ENCODE measurements around the gene WDTC1. TPM values are rescaled to one million over a fixed set of nuclear protein-coding genes. Genes with fewer than 3 reads are reported as not detected.

Gene WDTC1
- polyA plus RNA-seq, 1 donor: 30.6 TPM

GRCh38 chr1:27353166-27353565, 118.7 kb downstream of the WDTC1 start:
- Histone ChIP-seq H3K9me3 (ENCODE audit: control insufficient read depth, low read depth, low read length) (peaks cover 13% of the 10 kb centered on the region), H3K27me3 (ENCODE audit: control insufficient read depth, insufficient read depth, low read length) (peaks cover 25% of the 10 kb centered on the region), H3K4me3 (ENCODE audit: low read length) (no peak overlapping the region), H3K27ac (ENCODE audit: low read length) (no peak overlapping the region), H3K36me3 (ENCODE audit: control insufficient read depth, insufficient read depth, low read length) (no peaks in the 10 kb centered on the region), H3K4me1 (ENCODE audit: control insufficient read depth, insufficient read depth, low read length) (peaks cover 30% of the 10 kb centered on the region)
- WGBS (ENCODE audit: insufficient coverage, low lambda C conversion rate): no CpG with 5 or more reads among the region's 13 CpGs
- no peak for DNase-seq

- H3K4me1 ChIP-seq (ENCODE audit: control insufficient read depth, insufficient read depth, low read length): peaks cover 30% of the 10 kb centered on the region
- H3K4me3 ChIP-seq (ENCODE audit: low read length): no peak overlapping the region
- H3K27ac ChIP-seq (ENCODE audit: low read length): no peak overlapping the region
- no peaks in the 10 kb centered on the region for H3K36me3 ChIP-seq (ENCODE audit: control insufficient read depth, insufficient read depth, low read length)
- H3K9me3 ChIP-seq (ENCODE audit: control insufficient read depth, low read depth, low read length): peaks cover 13% of the 10 kb centered on the region
- DNase-seq: no peak
- no CpG with 5 or more reads among the region's 3 CpGs for WGBS (ENCODE audit: insufficient coverage, low lambda C conversion rate)
- H3K27me3 ChIP-seq (ENCODE audit: control insufficient read depth, insufficient read depth, low read length): peaks cover 29% of the 10 kb centered on the region
Observed at GRCh38 chr1:27353629-27354028, 119.2 kb downstream of the WDTC1 start.

DNA sequence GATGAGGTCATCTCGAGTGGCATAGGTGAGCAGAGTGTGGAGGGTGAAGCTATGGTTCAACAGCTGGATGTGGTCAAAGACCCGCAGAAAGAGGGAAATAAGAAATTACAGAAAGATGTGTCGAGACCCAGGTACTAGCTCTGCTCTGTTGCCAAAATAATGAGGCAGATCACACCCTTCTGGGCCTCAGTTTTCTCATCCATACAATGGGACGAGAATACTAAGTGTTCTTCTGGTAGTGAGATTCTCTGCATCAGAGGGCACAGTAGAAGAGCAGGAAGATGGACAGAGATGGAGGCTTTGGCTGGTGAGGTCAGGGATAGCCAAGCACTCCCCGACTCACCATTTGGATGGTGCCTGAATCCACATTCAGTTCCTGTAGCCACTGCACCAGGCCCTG, 121.3 kb downstream of the WDTC1 start:
- Histone ChIP-seq H3K4me3 (ENCODE audit: low read length) (no peak overlapping the region), H3K9me3 (ENCODE audit: control insufficient read depth, low read depth, low read length) (peaks cover 8% of the 10 kb centered on the region), H3K36me3 (ENCODE audit: control insufficient read depth, insufficient read depth, low read length) (no peaks in the 10 kb centered on the region), H3K27me3 (ENCODE audit: control insufficient read depth, insufficient read depth, low read length) (peaks cover 31% of the 10 kb centered on the region), H3K27ac (ENCODE audit: low read length) (no peak overlapping the region), H3K4me1 (ENCODE audit: control insufficient read depth, insufficient read depth, low read length) (peaks cover 26% of the 10 kb centered on the region)
- 100% methylated on average over 1 of the region's 5 CpGs for WGBS (ENCODE audit: insufficient coverage, low lambda C conversion rate)
- no peak for DNase-seq

DNA sequence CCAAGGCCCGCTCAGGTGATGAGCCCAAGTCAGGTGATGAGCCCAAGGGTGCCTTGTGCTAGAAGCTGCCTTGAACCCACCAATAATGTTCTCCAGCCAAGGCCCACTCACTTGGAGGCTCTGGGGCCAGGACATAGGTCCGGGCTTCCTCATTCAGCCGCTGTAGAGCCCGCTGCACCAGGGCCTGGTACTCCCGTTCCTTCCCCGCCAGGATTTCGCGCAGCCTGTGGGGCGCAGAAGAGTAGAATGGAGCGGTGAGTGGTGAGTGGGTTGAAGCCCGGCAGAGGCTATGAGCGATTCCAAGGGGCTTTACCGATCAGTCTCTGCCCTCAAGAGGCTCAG, 121.8 kb downstream of the WDTC1 start:
- Histone ChIP-seq H3K27ac (ENCODE audit: low read length) (no peak overlapping the region), H3K4me1 (ENCODE audit: control insufficient read depth, insufficient read depth, low read length) (peaks cover 20% of the 10 kb centered on the region), H3K27me3 (ENCODE audit: control insufficient read depth, insufficient read depth, low read length) (peaks cover 31% of the 10 kb centered on the region), H3K36me3 (ENCODE audit: control insufficient read depth, insufficient read depth, low read length) (no peaks in the 10 kb centered on the region), H3K9me3 (ENCODE audit: control insufficient read depth, low read depth, low read length) (peaks cover 7% of the 10 kb centered on the region), H3K4me3 (ENCODE audit: low read length) (no peak overlapping the region)
- no CpG with 5 or more reads among the region's 13 CpGs for WGBS (ENCODE audit: insufficient coverage, low lambda C conversion rate)
- DNase-seq: no peak

DNA sequence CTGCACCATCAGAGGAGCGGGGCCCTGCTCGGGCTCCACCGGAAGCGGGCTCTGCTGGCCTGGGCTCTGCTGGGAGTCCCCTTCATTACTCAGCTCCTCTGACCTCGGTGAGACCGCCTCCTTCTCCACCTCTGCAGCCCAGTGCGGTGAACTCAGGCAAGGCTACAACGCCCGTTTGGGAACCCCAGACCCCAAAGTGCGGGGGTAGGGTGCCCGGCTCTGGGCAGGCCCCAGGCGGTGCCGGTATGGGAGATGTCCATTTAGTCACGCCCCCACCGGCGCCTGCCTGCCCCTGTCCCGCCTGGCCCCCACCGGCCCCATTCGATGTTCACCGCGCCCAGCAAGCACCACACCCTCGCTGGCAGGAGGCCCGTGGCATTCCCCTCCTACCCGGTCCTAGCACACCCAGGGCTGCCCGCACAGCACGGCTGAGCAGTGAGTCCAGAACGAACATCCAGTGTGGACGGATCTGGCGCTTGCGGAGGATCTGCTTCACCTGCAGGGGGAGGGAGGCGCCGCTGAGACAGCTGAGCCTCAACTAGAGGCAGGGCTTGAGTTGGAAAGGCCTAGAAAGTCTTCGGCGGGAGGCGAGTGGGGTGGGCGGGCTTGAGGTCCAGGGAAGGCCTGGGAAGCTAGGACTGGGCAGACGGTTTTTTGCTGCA, 122.3 kb downstream of the WDTC1 start:
- WGBS (ENCODE audit: insufficient coverage, low lambda C conversion rate): no CpG with 5 or more reads among the region's 37 CpGs
- H3K9me3 ChIP-seq (ENCODE audit: control insufficient read depth, low read depth, low read length): peaks cover 7% of the 10 kb centered on the region
- H3K36me3 ChIP-seq (ENCODE audit: control insufficient read depth, insufficient read depth, low read length): no peaks in the 10 kb centered on the region
- H3K4me3 ChIP-seq (ENCODE audit: low read length): peak overlapping the region; percentile 35
- H3K4me1 ChIP-seq (ENCODE audit: control insufficient read depth, insufficient read depth, low read length): peaks cover 16% of the 10 kb centered on the region
- DNase-seq: no peak
- peaks cover 31% of the 10 kb centered on the region for H3K27me3 ChIP-seq (ENCODE audit: control insufficient read depth, insufficient read depth, low read length)
- no peak overlapping the region for H3K27ac ChIP-seq (ENCODE audit: low read length)

DNA sequence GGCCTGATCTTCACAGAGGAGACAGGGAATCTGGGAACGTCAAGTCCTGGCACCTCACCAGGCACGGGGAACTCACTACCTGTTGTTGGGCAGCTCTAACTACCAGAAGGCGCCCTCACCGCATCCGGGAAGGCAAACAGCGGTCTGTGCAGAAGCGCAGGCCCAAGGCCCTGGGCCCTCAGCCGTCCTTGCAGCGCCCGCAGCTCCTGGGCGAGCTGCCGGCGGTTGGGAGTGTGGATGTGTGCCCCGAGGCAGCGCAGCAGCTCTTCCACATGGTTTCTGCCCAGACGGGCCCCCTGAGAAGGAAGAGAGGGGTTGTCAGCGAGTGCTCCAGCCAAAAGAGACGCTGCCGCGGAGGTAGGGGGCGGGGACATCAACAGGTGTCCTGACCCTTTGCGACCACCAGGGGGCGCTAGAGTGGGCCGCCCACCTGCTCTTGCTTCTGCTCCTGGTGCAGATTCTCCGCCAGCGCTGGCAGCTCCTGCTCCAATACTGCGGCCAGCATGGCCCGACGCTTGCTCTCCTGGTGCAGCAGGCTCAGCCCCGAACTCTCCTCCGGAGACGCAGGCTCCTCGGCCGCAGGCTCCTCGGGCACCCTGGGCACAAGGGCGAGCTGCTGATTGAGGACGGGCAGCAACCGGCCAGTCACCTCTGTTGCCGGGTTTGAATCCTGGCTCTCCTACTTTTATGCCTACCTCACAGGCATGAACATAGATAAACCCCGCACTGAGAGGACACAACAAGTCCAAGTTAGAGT, 123.0 kb downstream of the WDTC1 start:
- DNase-seq: peak; percentile 59 to 61
- Histone ChIP-seq H3K27ac (ENCODE audit: low read length) (no peak overlapping the region), H3K4me3 (ENCODE audit: low read length) (peak overlapping the region; percentile 35), H3K4me1 (ENCODE audit: control insufficient read depth, insufficient read depth, low read length) (peaks cover 14% of the 10 kb centered on the region), H3K27me3 (ENCODE audit: control insufficient read depth, insufficient read depth, low read length) (peaks cover 31% of the 10 kb centered on the region), H3K9me3 (ENCODE audit: control insufficient read depth, low read depth, low read length) (peaks cover 7% of the 10 kb centered on the region), H3K36me3 (ENCODE audit: control insufficient read depth, insufficient read depth, low read length) (no peaks in the 10 kb centered on the region)
- WGBS (ENCODE audit: insufficient coverage, low lambda C conversion rate): no CpG with 5 or more reads among the region's 40 CpGs

Other genes starting within 250 kb of the WDTC1 start
- gene TRNP1, start 240.9 kb upstream of the WDTC1 start, polyA plus RNA-seq: 16.0 TPM
- 1.5 TPM for gene TENT5B, start 221.8 kb upstream of the WDTC1 start, polyA plus RNA-seq
- gene SLC9A1, start 79.5 kb upstream of the WDTC1 start, polyA plus RNA-seq: 21.5 TPM
- 41.2 TPM for gene TMEM222, start 87.5 kb downstream of the WDTC1 start, polyA plus RNA-seq
- gene SYTL1, start 107.4 kb downstream of the WDTC1 start, polyA plus RNA-seq: 9.8 TPM
- gene MAP3K6, start 132.3 kb downstream of the WDTC1 start, polyA plus RNA-seq: 6.5 TPM
- 0.13 TPM for gene FCN3, start 140.2 kb downstream of the WDTC1 start, polyA plus RNA-seq
- not detected for gene CD164L2, start 148.7 kb downstream of the WDTC1 start, polyA plus RNA-seq
- 0.27 TPM for gene GPR3, start 158.0 kb downstream of the WDTC1 start, polyA plus RNA-seq